Muscle of leg (tissue), 11 donors: ENCODE data around the gene BCAN. TPM values are rescaled to one million over a fixed set of nuclear protein-coding genes. Genes with fewer than 3 reads are reported as not detected.
A peak's percentile ranks its signal among the peaks of the same experiment; 100 is the strongest.

ENCODE experiments used
- DNase-seq: peaks from one replicate; pipeline ENCODE4 v3.0.0; 2013
- H3K27ac ChIP-seq: one replicate; pipeline ENCODE4 v1.5.1; 2013; ENCODE audit warnings: mild to moderate bottlenecking, low read length, control low read depth
- H3K27me3 ChIP-seq: one replicate; pipeline ENCODE4 v1.6.1; 2013; ENCODE audit warnings: low read length; ENCODE audit not compliant: control insufficient read depth, insufficient read depth
- H3K36me3 ChIP-seq: one replicate; pipeline ENCODE4 v1.6.1; 2013; ENCODE audit warnings: low read length; ENCODE audit not compliant: control insufficient read depth, insufficient read depth
- H3K4me1 ChIP-seq: one replicate; pipeline ENCODE4 v1.6.1; 2013; ENCODE audit warnings: low read length; ENCODE audit not compliant: control insufficient read depth, insufficient read depth
- H3K4me3 ChIP-seq: one replicate; pipeline ENCODE4 v1.5.1; 2013; ENCODE audit warnings: low read length, control low read depth
- H3K9me3 ChIP-seq: replicated peaks from 2 replicates; pipeline ENCODE4 v1.6.1; 2013; ENCODE audit warnings: low read depth, low read length; ENCODE audit not compliant: control insufficient read depth
- WGBS: methylation state at CpG from one replicate; pipeline ENCODE4 v1.1.5; 2013; ENCODE audit warnings: missing lambda C conversion rate; ENCODE audit not compliant: insufficient coverage; 5-methylcytosine and 5-hydroxymethylcytosine counted together
- polyA plus RNA-seq, 8 donors: library from polyadenylated mRNA; unstranded; fragments of 120-200 nt; gene quantifications; one replicate each; pipeline versions ENCODE4 v1.2.1 to v1.2.3, GENCODE V29; 2013; ENCODE audit warnings: inconsistent platforms in 1 of 8, low replicate concordance in 1 of 8; ENCODE audit not compliant: insufficient read length in 8 of 8, insufficient read depth in 1 of 8
- total RNA-seq: library from RNA; stranded (reverse); fragments of 120-200 nt; gene quantifications from one replicate; pipeline ENCODE4 v1.2.4, GENCODE V29; 2013

The BCAN gene
- total and polyA plus RNA-seq, 9 donors = 0.58 to 4.8 (median 2.9) TPM

DNA sequence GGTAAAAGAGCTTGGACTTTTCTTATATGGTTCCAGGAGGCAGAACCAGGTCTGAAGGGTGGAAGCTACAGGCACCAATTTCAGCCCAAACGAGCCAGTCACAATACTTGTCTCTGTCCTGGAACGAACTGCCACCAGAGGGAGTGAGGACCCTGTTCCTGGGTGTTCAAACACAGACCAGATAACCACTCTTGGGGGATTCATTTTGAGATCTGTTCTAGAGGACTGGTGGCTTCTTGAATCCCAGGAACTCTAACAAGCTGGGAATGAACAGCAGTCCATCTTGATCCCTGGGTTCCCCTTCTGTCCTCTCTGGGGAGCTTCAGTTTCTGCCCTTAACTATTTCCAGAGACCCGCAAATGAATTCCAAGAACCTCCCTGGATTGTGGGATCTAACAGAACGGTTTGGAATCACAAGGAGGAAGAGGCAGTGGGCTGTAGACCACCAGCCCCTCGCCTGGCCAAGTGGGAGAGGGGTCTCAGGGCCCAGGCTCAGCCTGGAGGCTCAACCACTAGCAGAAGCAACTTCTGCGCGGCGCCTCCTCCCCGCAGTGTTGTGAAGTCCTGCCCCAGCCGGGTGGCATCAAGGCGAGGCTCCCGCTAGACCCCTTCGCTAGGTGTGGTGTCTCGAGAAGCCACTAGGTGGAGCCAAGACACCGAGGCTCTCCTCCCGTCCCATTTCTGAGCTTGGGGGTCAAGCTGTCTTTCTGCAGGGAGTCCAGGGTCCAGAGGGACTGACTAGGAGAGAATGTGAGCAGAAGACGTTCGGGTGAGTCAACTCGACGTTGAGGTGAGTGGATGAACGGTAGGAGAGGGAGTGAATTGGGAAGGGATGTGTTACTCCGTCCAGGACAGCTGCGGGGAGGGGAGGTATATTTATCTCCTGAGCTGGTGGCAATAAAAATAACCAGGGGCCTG is 47.4 kb downstream of the BCAN start:
- Histone ChIP-seq H3K36me3 (no peaks in the 10 kb centered on the region), H3K9me3 (no peaks in the 10 kb centered on the region), H3K4me1 (peaks cover 53% of the 10 kb centered on the region), H3K4me3 (peak overlapping the region; percentile 16), H3K27ac (peak overlapping the region; percentile 84), H3K27me3 (peaks cover 37% of the 10 kb centered on the region)
- under 1% methylated on average over 20 of the region's 23 CpGs for WGBS
- DNase-seq = peak; percentile 90

DNA sequence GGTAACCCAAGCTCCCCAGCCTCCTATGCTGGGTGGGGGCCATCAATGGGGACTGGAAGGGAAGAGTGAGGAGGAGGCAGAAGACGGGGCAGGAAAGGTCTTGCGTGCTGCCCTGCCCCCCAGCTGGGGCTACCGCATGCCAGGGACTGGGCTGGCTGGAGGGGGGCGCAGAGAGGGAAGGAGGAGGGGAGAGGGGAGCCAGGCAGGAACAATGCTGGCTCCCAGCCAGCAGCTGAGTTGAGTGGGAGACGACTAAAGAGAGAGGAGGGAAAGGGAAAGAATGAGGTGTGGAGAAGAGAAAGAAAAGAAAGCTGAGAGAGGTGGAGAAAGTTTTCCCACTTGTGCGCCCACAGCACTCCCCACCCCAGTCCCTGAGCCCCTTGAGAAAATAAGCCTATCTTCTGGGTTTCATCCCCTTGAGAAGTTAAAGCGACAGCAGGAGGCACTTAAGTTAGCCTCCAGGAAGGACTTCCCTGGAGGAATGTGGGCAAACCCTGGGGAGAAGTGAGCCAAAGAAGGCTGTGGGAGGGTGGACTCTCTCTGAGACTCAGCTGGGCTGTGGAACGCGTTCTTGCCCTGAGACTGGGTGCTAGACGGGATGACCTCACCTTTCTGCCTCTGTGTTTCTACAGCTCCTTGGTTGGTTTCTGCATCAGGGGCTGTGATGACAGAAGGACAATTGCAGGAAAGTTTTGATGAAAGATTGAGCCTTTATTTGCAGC is 48.2 kb downstream of the BCAN start:
- peaks cover 58% of the 10 kb centered on the region for H3K4me1 ChIP-seq
- no peaks in the 10 kb centered on the region for H3K9me3 ChIP-seq
- peak overlapping the region; percentile 84 for H3K27ac ChIP-seq
- peaks cover 31% of the 10 kb centered on the region for H3K27me3 ChIP-seq
- peak overlapping the region; percentile 2 for H3K4me3 ChIP-seq
- DNase-seq = no peak
- 17% methylated on average over 9 of the region's 10 CpGs for WGBS
- no peaks in the 10 kb centered on the region for H3K36me3 ChIP-seq

DNA sequence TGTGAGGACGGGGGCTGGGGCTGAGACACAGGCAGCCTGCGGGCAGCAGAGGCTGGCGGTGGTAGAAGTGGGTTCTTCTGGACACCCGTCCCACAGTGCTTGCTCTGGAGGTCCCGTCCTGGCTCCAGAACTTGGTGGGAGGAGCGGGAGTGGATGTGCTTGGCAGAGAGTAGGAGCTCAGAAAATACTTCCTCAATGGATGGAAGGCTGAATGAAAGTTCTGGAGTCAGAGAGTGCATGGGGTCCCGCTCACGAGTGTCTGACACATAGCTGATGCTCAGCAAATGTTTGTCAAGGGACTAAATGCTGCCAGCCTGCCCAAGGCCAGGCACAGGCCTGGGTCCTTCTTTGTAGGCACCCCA is 48.7 kb downstream of the BCAN start:
- Histone ChIP-seq H3K27ac (peak overlapping the region; percentile 84), H3K4me1 (peaks cover 58% of the 10 kb centered on the region), H3K4me3 (no peak overlapping the region), H3K9me3 (no peaks in the 10 kb centered on the region), H3K36me3 (no peaks in the 10 kb centered on the region), H3K27me3 (peaks cover 27% of the 10 kb centered on the region)
- DNase-seq = peak; percentile 34
- 33% methylated on average over 8 of the region's 8 CpGs for WGBS

DNA sequence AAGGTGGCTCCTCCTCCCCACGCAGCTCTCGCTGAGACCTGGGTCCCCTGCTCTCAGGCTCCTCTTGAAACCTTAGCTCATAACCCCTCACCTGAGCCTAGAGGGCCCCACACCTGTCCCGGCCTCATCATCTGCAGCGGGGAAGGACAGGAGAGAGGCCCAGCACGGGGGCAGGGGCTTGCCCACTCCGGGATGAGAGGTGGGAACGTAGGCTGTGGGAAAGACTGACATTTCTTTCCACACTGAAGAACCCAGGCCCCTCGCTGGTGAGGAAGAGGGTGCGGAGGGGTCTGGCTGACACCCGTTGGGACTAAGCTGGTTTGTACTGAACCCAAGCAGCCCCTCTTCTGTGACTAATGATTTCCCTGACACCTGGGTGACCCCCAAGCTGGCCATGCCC is 49.3 kb downstream of the BCAN start:
- Histone ChIP-seq H3K4me3 (no peak overlapping the region), H3K9me3 (no peaks in the 10 kb centered on the region), H3K4me1 (peaks cover 58% of the 10 kb centered on the region), H3K27me3 (peaks cover 27% of the 10 kb centered on the region), H3K27ac (peak overlapping the region; percentile 84), H3K36me3 (no peaks in the 10 kb centered on the region)
- no peak for DNase-seq
- WGBS = 64% methylated on average over 2 of the region's 10 CpGs

DNA sequence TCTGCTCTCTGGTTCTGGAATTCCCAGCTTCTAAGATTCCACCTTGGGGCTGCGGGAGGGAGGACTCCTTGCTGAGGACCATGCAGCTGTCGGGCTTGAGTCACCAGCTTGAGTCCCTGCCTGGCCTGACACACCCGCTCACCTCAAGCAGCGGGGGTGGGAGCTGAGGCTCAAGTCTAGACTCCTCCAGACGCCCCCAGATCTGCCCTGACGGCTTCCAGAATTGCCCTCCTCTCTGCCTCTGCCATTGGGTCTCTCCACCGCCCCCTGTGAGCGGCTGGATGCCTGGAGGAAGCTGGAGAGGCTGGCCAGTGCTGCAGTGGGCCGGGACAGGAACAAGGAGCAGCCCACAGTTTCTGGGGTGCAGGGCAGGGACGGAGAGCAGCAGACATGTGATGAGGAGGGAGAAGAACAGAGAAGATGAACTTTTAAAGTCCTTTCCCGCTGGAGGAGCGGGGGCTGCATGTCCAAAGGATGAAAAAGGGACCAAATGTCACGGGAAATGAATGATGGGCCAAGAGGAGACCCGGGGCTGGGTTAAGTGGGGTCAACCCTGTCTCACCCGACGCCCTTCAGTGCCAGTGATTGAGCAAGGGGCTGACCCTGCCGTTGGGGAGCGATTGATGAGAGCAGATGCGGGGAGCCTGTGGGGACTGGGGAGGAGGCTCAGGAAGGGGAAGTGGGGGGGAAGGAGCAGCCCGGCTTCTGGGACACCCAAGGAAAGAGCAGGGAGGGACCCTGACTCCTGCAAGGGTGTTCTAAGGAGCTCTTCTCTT is 49.9 kb downstream of the BCAN start:
- Histone ChIP-seq H3K4me1 (peaks cover 58% of the 10 kb centered on the region), H3K4me3 (no peak overlapping the region), H3K9me3 (no peaks in the 10 kb centered on the region), H3K27ac (peak overlapping the region; percentile 84), H3K27me3 (peaks cover 27% of the 10 kb centered on the region), H3K36me3 (no peaks in the 10 kb centered on the region)
- WGBS = 12% methylated on average over 15 of the region's 20 CpGs
- DNase-seq = peak; percentile 56

DNA sequence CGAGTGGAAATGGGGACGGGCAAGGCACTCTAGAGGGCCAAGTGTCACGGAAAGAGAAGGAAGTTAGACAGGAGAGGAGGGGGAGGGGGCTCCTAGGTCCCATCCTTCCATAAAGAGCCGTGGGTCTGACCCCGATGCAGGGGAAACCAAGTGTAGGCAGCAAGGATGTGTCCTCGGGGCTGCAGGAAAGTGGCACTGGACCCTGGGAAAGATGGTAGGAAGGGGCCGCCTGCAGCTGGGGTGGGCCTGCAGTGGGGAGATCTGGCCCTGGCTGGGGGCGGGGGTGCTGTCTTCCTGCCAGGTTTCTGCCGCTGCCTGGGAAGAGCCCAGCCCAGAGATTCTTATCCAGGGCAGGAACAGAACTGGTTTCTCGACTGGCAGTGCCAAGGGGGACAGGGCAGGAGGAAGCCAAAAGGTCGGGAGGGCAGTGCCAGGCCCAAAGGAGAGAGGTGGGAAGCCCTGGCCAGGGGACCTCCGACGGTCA is 50.6 kb downstream of the BCAN start:
- peak overlapping the region; percentile 84 for H3K27ac ChIP-seq

DNA sequence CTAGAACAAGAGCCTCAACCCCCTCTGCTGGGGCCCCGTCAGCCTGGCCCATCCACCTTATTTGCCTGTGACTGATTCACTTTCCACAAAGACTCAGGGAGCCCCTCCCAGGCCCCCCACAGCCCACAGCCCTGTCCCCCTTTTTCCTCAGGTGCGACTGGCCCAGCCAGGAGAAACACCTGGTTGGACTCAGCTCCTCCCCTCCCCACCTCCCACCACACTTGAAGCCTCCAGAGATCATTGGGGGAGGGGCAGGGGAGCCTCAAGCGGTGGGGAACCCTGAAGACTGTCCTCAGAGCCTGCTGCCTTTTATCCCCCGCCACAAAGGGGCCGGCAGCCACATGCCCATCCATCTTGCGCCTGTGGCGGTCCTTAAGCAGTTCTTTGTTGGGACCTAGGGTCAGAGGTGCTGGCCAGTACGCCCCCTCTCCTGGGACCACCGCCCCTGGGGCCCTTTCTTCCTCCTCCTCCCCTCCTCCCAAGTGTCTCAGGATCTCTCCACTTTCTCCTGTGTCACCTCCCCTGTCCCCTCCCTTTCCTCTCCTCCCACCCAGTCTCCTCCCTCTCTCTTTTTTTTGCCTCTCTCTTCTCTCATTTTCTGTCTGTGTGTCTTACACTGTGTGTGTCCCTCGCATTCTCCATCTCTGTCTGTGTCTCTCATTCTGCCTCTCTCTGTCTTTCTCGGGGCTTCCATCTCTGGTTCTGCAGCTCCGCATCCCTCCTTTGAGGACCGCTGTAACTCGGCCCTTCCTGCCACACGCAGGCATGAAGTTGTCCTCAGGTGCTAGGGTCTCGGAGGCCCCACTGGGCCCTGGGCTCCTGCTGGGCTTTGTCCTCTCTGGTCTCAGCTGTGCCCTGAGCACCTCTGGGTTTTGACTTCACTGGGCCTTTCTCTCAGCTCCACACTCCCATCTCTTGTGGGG is 51.3 kb downstream of the BCAN start:
- Histone ChIP-seq H3K27me3 (peaks cover 27% of the 10 kb centered on the region), H3K4me3 (no peak overlapping the region), H3K36me3 (peaks cover 4% of the 10 kb centered on the region), H3K9me3 (no peaks in the 10 kb centered on the region), H3K4me1 (peaks cover 58% of the 10 kb centered on the region), H3K27ac (peak overlapping the region; percentile 55)
- DNase-seq = peak; percentile 62
- WGBS = 23% methylated on average over 7 of the region's 16 CpGs

More for the DNA sequence above, 50.6 kb downstream of the BCAN start:
- DNase-seq = no peak
- peaks cover 58% of the 10 kb centered on the region for H3K4me1 ChIP-seq
- WGBS = 10% methylated on average over 10 of the region's 13 CpGs
- no peaks in the 10 kb centered on the region for H3K36me3 ChIP-seq
- H3K4me3 ChIP-seq = no peak overlapping the region
- H3K27me3 ChIP-seq = peaks cover 27% of the 10 kb centered on the region
- H3K9me3 ChIP-seq = no peaks in the 10 kb centered on the region

DNA sequence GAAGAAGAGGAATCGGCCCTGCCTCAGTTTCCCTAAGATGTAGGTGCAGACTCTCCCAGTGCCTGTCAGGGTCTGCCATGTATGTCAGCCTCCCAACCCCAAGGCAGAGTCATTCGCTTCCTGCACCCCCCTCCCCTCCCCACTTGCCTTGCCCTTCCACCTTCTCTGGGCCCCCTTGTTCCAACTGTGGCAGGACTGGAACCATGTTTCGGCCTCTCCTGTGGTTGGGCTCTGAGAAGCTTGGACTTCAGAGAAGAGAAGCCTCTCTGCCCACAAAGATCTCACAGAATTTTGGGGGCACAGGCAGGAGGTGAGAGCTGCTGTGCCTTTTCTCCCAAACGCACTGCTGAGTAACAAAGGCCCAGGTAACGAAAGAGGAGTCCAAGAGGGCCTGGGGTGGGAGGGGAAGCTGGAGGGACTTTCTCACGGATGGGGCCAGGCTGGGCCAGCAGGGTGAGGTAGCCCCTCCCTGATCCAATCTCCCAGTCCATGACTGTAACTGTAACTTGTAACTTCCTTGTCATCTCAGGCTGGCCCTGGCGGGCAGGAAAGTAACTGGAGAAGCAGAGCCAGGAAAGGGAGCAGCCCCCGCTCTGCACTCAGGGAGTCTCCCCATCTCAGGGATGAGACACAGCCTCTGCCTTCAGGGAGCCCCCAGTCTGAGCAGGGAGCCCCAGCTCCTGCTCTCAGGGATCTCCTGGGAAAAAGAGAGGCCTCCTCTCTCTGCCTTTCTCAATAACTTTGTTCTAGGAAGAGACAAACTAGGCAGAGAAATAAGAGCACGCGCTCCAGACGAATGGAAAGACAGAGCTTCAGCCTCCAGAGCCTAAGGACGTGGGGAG is 52.2 kb downstream of the BCAN start:
- peaks cover 27% of the 10 kb centered on the region for H3K27me3 ChIP-seq
- H3K4me1 ChIP-seq = peaks cover 56% of the 10 kb centered on the region
- peak; percentile 36 for DNase-seq
- peaks cover 10% of the 10 kb centered on the region for H3K36me3 ChIP-seq
- no peaks in the 10 kb centered on the region for H3K9me3 ChIP-seq
- no peak overlapping the region for H3K4me3 ChIP-seq
- WGBS = 30% methylated on average over 8 of the region's 12 CpGs
- H3K27ac ChIP-seq = peak overlapping the region; percentile 9

DNA sequence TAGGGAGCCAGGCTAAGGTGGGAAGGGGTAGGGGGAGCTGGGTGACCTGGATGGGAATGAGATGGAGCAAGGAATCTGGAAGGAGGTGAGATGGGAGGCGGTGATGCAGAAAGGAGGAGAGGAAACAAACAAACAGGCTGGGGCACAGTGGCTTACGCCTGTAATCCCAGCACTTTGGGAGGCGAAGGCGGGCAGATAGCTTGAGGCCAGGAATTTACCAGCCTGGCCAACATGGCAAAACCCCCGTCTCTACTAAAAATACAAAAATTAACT is 52.7 kb downstream of the BCAN start:
- Histone ChIP-seq H3K36me3 (peaks cover 14% of the 10 kb centered on the region), H3K27me3 (peaks cover 25% of the 10 kb centered on the region), H3K27ac (peak overlapping the region; percentile 9), H3K9me3 (no peaks in the 10 kb centered on the region), H3K4me1 (peaks cover 51% of the 10 kb centered on the region), H3K4me3 (no peak overlapping the region)
- no peak for DNase-seq
- 72% methylated on average over 3 of the region's 5 CpGs for WGBS
